ENCODE measurements around the gene PODXL.

Gene PODXL

GRCh38 chr7:131533566-131534561 lies 22.6 kb downstream of the PODXL start:
- H3K4me3 ChIP-seq (replicated peaks; ENCODE audit: low read depth, low read length), result no peak overlapping the region
- DNase-seq (ENCODE audit: extremely low read depth, low read depth), result no peak
- TF ChIP-seq, protein P1, sequence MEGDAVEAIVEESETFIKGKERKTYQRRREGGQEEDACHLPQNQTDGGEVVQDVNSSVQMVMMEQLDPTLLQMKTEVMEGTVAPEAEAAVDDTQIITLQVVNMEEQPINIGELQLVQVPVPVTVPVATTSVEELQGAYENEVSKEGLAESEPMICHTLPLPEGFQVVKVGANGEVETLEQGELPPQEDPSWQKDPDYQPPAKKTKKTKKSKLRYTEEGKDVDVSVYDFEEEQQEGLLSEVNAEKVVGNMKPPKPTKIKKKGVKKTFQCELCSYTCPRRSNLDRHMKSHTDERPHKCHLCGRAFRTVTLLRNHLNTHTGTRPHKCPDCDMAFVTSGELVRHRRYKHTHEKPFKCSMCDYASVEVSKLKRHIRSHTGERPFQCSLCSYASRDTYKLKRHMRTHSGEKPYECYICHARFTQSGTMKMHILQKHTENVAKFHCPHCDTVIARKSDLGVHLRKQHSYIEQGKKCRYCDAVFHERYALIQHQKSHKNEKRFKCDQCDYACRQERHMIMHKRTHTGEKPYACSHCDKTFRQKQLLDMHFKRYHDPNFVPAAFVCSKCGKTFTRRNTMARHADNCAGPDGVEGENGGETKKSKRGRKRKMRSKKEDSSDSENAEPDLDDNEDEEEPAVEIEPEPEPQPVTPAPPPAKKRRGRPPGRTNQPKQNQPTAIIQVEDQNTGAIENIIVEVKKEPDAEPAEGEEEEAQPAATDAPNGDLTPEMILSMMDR (IDR thresholded peaks at IDR 0.05; ENCODE audit: low read depth, low read length, missing control alignments), result no peak

- TF ChIP-seq, protein P1 (IDR thresholded peaks at IDR 0.05; ENCODE audit: low read depth, low read length, missing control alignments), result no peak
- no peak for DNase-seq (ENCODE audit: extremely low read depth, low read depth)
- H3K4me3 ChIP-seq (replicated peaks; ENCODE audit: low read depth, low read length), result no peak overlapping the region
Measured at GRCh38 chr7:131533151-131533559, 23.3 kb downstream of the PODXL start.

GRCh38 chr7:131532570-131533091 lies 23.8 kb downstream of the PODXL start:
- no peak for DNase-seq (ENCODE audit: extremely low read depth, low read depth)
- TF ChIP-seq, protein P1 (IDR thresholded peaks at IDR 0.05; ENCODE audit: low read depth, low read length, missing control alignments), result no peak

DNA sequence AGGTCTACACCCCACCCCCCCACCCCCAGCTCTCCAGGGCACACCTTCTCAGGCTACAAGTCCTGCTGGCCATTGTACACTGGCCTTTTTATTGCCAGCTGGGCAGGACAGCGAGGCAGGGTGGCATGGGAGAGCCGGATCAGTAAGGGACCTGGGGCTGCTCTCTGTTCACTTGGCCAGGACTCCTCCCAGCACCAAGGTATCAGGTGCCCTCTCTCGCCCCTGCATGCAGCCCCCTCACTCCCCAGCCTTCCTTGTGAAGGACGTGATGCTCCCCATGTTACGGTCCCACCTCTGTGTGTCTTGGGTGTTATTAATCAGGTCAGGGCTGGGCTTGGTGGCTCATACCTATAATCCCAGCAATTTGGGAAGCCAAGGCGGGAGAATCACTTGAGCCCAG lies 26.3 kb downstream of the PODXL start:
- TF ChIP-seq, protein P1 (IDR thresholded peaks at IDR 0.05; ENCODE audit: low read depth, low read length, missing control alignments), result no peak
- no peak overlapping the region for H3K4me3 ChIP-seq (replicated peaks; ENCODE audit: low read depth, low read length)
- DNase-seq (ENCODE audit: extremely low read depth, low read depth), result no peak

More at GRCh38 chr7:131532570-131533091, 23.8 kb downstream of the PODXL start:
- no peak overlapping the region for H3K4me3 ChIP-seq (replicated peaks; ENCODE audit: low read depth, low read length)

GRCh38 chr7:131529617-131530016 lies 26.8 kb downstream of the PODXL start:
- H3K4me3 ChIP-seq (replicated peaks; ENCODE audit: low read depth, low read length), result no peak overlapping the region
- DNase-seq (ENCODE audit: extremely low read depth, low read depth), result no peak
- TF ChIP-seq, protein P1 (IDR thresholded peaks at IDR 0.05; ENCODE audit: low read depth, low read length, missing control alignments), result no peak

DNA sequence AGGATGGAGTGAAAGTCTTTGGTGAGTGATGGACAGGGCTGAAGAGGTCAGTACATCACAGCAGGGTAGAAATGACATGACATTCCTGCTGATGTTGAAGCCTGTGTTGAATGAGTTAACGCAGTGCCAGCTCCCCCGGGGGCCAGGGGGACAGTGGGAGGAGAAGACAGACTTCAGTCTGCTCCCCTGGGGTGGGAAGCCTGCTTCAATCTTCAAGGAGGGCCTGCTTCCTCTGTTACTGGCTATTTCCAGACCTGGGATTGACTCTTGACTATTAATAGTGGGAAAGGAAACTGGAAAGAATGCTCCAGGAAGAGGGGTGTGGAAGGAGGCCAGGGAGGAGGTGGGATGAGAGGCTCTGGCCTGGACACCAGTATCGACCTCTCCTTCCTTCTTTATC lies 27.2 kb downstream of the PODXL start:
- no peak overlapping the region for H3K4me3 ChIP-seq (replicated peaks; ENCODE audit: low read depth, low read length)
- no peak for DNase-seq (ENCODE audit: extremely low read depth, low read depth)
- TF ChIP-seq, protein P1 (IDR thresholded peaks at IDR 0.05; ENCODE audit: low read depth, low read length, missing control alignments), result no peak

All from HFF-Myc (cell line).